ENCODE results near the gene RASEF. TPM values are rescaled to one million over a fixed set of nuclear protein-coding genes. Genes with fewer than 3 reads are reported as not detected.

The RASEF gene
- total RNA-seq, 1 experiment from 2014 or later, result 0.09 TPM

DNA sequence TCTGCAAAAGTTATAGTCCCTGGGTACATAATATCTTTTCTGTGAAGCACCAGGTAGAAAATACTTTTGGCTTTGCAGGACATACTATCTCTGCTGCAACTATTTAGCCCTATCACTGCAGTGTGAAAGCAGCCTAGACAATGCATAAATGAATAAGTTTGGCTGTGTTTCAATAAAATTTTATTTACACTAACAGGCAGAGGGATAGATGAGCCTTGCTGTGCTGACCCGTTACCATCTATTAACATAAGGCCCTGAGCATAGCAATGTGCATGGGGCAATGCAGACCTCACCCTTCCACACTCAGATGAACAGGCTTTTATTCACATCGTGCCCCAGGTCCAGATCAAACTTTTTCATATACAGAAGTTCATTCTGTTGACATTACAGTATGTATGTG, 27.8 kb downstream of the RASEF start:
- no peak overlapping the region for H3K27ac ChIP-seq (ENCODE audit: low read depth, low read length, poor library complexity, severe bottlenecking)
- H3K9me3 ChIP-seq (ENCODE audit: low read depth, low read length, poor library complexity, severe bottlenecking), result no peaks in the 10 kb centered on the region
- no TSS peak for BruUV-seq (replicated peaks)
- no peak overlapping the region for H3K4me3 ChIP-seq (ENCODE audit: low read depth, low read length, poor library complexity, severe bottlenecking)
- TF ChIP-seq, protein P1, sequence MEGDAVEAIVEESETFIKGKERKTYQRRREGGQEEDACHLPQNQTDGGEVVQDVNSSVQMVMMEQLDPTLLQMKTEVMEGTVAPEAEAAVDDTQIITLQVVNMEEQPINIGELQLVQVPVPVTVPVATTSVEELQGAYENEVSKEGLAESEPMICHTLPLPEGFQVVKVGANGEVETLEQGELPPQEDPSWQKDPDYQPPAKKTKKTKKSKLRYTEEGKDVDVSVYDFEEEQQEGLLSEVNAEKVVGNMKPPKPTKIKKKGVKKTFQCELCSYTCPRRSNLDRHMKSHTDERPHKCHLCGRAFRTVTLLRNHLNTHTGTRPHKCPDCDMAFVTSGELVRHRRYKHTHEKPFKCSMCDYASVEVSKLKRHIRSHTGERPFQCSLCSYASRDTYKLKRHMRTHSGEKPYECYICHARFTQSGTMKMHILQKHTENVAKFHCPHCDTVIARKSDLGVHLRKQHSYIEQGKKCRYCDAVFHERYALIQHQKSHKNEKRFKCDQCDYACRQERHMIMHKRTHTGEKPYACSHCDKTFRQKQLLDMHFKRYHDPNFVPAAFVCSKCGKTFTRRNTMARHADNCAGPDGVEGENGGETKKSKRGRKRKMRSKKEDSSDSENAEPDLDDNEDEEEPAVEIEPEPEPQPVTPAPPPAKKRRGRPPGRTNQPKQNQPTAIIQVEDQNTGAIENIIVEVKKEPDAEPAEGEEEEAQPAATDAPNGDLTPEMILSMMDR (conservative IDR thresholded peaks at IDR 0.05; ENCODE audit: low read depth, low read length), result no peak
- ChIA-PET CTCF (interaction anchor here (0.5 kb wide), 1 partner anchor 510 kb away, joined by 4 read pairs; no protein-coding TSS in a partner anchor), POLR2A (ENCODE audit: low non-redundant PET) (no interaction called here)
- no peak for DNase-seq (ENCODE audit: low spot score)
- intact Hi-C loops (cut with micrococcal nuclease; ENCODE audit: unreplicated experiment), result no loop called here
- H3K27me3 ChIP-seq (replicated peaks; ENCODE audit: insufficient read depth, low read depth, low read length, poor library complexity), result peaks cover 27% of the 10 kb centered on the region
- H3K36me3 ChIP-seq (ENCODE audit: insufficient read depth, low read length, poor library complexity, severe bottlenecking), result no peaks in the 10 kb centered on the region
- no peaks in the 10 kb centered on the region for H3K4me1 ChIP-seq (ENCODE audit: insufficient read depth, low read length, poor library complexity, severe bottlenecking)

DNA sequence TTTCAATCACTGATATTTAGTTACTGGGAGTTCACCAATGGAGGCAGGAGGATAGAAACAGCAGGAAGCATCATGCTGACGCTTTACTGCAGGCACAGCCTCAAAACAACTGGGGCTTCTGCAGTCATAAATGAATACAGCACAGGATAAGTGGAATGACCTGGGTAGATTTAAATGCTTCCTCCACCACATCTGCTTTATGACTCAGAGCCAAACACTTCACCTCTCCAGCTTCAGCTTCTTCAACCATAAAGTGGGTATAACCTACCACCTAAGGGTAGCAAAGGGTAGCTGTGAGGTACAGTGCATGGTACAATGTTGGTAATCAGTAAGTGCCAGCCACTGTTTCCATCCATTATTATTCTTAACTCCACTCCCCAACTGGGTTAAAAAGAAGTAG, 28.4 kb downstream of the RASEF start:
- intact Hi-C loops (cut with micrococcal nuclease; ENCODE audit: unreplicated experiment), result no loop called here
- no TSS peak for BruUV-seq (replicated peaks)
- Histone ChIP-seq H3K9me3 (ENCODE audit: low read depth, low read length, poor library complexity, severe bottlenecking) (no peaks in the 10 kb centered on the region), H3K4me1 (ENCODE audit: insufficient read depth, low read length, poor library complexity, severe bottlenecking) (no peaks in the 10 kb centered on the region), H3K27ac (ENCODE audit: low read depth, low read length, poor library complexity, severe bottlenecking) (no peak overlapping the region), H3K27me3 (replicated peaks; ENCODE audit: insufficient read depth, low read depth, low read length, poor library complexity) (peaks cover 27% of the 10 kb centered on the region), H3K4me3 (ENCODE audit: low read depth, low read length, poor library complexity, severe bottlenecking) (no peak overlapping the region), H3K36me3 (ENCODE audit: insufficient read depth, low read length, poor library complexity, severe bottlenecking) (no peaks in the 10 kb centered on the region)
- TF ChIP-seq, protein P1 (conservative IDR thresholded peaks at IDR 0.05; ENCODE audit: low read depth, low read length), result no peak
- TF ChIP-seq EZH2 (IDR thresholded peaks at IDR 0.05; ENCODE audit: borderline replicate concordance, low read depth, low read length, poor library complexity, severe bottlenecking), result no peak
- ChIA-PET CTCF (no interaction called here), POLR2A (ENCODE audit: low non-redundant PET) (no interaction called here)
- DNase-seq (ENCODE audit: low spot score), result no peak

DNA sequence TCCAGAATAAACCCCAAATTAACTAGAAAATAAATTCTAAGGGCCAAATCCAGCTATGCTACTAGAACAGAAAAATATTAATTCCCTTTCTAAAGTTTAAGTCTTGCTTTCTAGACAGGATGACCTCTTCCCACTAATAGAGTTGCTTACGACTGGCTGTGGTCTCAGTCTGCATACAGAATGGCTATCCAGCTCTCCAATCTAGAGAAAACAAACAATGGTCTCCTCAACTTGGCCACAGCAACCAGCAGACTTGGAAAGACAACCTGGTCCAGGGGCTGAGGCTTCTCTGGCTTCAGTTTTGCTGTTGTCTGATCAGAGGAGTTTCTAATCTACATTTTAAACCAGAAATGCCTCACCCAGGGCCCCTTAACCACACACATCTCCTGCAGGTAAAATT, 28.9 kb downstream of the RASEF start:
- H3K36me3 ChIP-seq (ENCODE audit: insufficient read depth, low read length, poor library complexity, severe bottlenecking), result no peaks in the 10 kb centered on the region
- TF ChIP-seq, protein P1 (conservative IDR thresholded peaks at IDR 0.05; ENCODE audit: low read depth, low read length), result no peak
- TF ChIP-seq EZH2 (IDR thresholded peaks at IDR 0.05; ENCODE audit: borderline replicate concordance, low read depth, low read length, poor library complexity, severe bottlenecking), result no peak
- intact Hi-C loops (cut with micrococcal nuclease; ENCODE audit: unreplicated experiment), result no loop called here
- no peaks in the 10 kb centered on the region for H3K4me1 ChIP-seq (ENCODE audit: insufficient read depth, low read length, poor library complexity, severe bottlenecking)
- H3K4me3 ChIP-seq (ENCODE audit: low read depth, low read length, poor library complexity, severe bottlenecking), result no peak overlapping the region
- H3K27ac ChIP-seq (ENCODE audit: low read depth, low read length, poor library complexity, severe bottlenecking), result no peak overlapping the region
- no TSS peak for BruUV-seq (replicated peaks)
- POLR2A ChIA-PET (ENCODE audit: low non-redundant PET), result no interaction called here
- peaks cover 27% of the 10 kb centered on the region for H3K27me3 ChIP-seq (replicated peaks; ENCODE audit: insufficient read depth, low read depth, low read length, poor library complexity)
- DNase-seq (ENCODE audit: low spot score), result no peak
- H3K9me3 ChIP-seq (ENCODE audit: low read depth, low read length, poor library complexity, severe bottlenecking), result no peaks in the 10 kb centered on the region
- CTCF ChIA-PET, result no interaction called here

Data from A673 (cell line).